ENCODE measurements around the gene HRG. TPM values are rescaled to one million over a fixed set of nuclear protein-coding genes. Genes with fewer than 3 reads are reported as not detected.

The HRG gene, protein sequence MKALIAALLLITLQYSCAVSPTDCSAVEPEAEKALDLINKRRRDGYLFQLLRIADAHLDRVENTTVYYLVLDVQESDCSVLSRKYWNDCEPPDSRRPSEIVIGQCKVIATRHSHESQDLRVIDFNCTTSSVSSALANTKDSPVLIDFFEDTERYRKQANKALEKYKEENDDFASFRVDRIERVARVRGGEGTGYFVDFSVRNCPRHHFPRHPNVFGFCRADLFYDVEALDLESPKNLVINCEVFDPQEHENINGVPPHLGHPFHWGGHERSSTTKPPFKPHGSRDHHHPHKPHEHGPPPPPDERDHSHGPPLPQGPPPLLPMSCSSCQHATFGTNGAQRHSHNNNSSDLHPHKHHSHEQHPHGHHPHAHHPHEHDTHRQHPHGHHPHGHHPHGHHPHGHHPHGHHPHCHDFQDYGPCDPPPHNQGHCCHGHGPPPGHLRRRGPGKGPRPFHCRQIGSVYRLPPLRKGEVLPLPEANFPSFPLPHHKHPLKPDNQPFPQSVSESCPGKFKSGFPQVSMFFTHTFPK
- not detected for total RNA-seq

DNA sequence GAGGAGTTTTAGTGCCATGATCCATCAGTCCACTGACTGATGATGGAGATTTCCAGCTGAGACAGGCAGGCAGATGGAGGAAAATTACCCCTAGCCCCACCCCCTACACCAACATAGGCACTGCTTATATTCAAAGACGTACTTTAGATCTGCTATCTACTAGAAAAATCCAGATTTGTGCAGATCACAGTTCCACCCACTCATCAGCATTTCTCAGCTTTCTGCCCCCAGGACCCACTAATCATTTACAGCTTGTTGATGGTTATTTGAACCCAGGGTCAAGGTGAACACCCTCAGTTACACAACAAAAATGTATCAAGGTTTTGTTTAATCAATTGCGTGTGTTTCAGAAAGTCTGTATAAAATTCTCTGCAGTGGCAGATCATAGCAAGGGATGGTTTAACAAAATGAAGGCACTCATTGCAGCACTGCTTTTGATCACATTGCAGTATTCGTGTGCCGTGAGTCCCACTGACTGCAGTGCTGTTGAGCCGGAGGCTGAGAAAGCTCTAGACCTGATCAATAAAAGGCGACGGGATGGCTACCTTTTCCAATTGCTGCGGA lies at the start of gene HRG:
Gene HRG, plus strand, starts transcription at position 390 of the 564 bp plus-strand sequence. Its CDS starts 18 bp downstream, at position 408.
- ChIA-PET POLR2A (no interaction called here), CTCF (no interaction called here)
- Mint-ChIP-seq H3K4me3 (no peak within 1 kb of the TSS), H3K4me1 (peaks cover 17% of the 10 kb centered on the region), H3K27me3 (peaks cover 5% of the 10 kb centered on the region), H3K36me3 (ENCODE audit: low read depth) (no peaks in the 10 kb centered on the region), H3K9me3 (no peaks in the 10 kb centered on the region), H3K27ac (no peak within 1 kb of the TSS)
- no peak for DNase-seq

DNA sequence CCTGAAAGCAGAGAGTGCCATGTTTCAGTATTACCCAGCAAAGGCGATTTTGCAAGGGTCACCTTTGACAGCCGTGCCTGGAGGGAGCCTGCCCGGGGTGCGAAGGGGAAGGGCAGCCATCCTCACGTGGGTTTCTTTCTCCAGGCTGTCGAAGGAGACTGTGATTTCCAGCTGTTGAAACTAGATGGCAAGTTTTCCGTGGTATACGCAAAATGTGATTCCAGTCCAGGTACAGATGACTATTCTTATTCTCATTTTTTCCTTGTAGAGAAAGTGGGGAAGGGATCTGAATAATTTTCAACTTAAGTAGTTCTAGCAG lies 49.6 kb upstream of the HRG start:
- no peak for DNase-seq
- H3K36me3 Mint-ChIP-seq (ENCODE audit: low read depth) = no peaks in the 10 kb centered on the region
- H3K9me3 Mint-ChIP-seq = no peaks in the 10 kb centered on the region
- H3K4me3 Mint-ChIP-seq = no peak overlapping the region
- ChIA-PET POLR2A (no interaction called here), CTCF (interaction anchor here (0.7 to 3.2 kb wide), 22 partner anchors 8 to 673 kb away, joined by 3 to 17 read pairs (median 6); partner anchors contain the start of gene TBCCD1)
- H3K4me1 Mint-ChIP-seq = peaks cover 20% of the 10 kb centered on the region
- peaks cover 35% of the 10 kb centered on the region for H3K27me3 Mint-ChIP-seq
- no peak overlapping the region for H3K27ac Mint-ChIP-seq

DNA sequence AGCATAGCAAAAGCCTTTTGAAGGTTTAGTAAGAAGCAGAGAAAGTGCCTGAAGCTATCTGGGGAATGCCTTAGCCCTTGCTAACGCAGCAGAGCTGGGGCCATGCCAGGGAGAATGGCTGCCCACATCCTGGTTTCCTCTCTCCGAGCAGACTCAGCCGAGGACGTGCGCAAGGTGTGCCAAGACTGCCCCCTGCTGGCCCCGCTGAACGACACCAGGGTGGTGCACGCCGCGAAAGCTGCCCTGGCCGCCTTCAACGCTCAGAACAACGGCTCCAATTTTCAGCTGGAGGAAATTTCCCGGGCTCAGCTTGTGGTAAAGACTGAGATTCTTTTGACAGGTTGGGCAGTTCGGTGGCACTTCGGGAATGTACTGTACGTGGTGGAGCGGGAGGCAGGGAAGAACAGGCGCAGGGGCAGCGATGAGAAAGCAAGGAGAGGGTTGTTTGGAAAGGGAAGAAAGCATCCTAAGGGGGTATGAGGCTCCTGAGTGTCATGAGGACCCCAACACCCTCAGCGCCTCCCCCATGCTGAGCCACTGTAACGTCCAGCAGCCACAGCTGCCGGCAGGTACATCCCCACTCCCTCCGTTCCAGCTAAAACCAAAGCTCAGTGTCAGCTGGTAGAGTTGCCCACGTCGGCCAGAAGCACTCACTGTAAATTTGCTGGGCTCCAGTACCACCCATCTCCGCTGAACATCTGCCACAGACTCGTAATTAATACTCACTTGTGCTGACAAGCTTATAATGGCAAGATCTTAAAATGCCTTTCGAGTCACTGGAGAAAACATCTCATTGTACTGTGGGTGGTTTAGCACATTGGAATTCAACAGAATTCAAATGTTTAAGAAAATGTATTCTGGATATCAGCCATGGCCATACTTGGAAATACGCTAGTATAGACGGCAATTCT lies 48.5 kb upstream of the HRG start:
- H3K9me3 Mint-ChIP-seq = no peaks in the 10 kb centered on the region
- peak overlapping the region; percentile 38 for H3K27ac Mint-ChIP-seq
- H3K36me3 Mint-ChIP-seq (ENCODE audit: low read depth) = no peaks in the 10 kb centered on the region
- peaks cover 35% of the 10 kb centered on the region for H3K27me3 Mint-ChIP-seq
- peak overlapping the region; percentile 16 for H3K4me3 Mint-ChIP-seq
- CTCF ChIA-PET = interaction anchor here (0.5 to 3.2 kb wide), 53 partner anchors 9 to 691 kb away, joined by 3 to 17 read pairs (median 4); partner anchors contain the start of gene DNAJB11
- POLR2A ChIA-PET = interaction anchor here (1.0 kb wide), 1 partner anchor 166 kb away, joined by 4 read pairs; the partner anchor contains the start of gene EIF4A2
- peak; percentile 85 for DNase-seq
- peaks cover 20% of the 10 kb centered on the region for H3K4me1 Mint-ChIP-seq

DNA sequence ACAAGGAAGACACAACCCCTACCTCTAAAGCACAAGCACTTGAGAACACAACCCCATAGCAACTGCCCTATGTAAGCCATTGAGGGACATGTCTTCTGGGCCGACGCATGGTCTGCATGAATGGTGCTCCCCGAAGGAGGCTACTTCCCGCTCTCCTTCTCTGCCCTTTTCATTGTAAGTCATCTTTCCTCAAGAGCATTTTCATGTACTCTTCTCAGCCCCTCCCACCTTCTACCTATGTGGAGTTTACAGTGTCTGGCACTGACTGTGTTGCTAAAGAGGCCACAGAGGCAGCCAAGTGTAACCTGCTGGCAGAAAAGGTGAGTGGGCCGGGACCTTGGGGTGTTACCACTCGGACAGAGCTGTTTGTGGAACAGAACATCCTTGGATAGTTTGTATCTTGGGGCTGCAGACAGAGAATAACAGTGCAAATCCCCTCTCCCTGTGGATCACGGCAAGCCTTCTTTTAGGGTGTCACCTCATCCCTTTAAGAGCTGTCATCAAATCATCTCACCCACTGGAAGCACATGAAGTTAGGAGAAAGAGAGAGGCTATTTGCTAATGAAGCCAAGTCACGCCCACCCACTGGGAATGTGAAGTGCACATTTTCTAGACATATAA lies 47.4 kb upstream of the HRG start:
- no peak overlapping the region for H3K27ac Mint-ChIP-seq
- H3K4me3 Mint-ChIP-seq = no peak overlapping the region
- no peak for DNase-seq
- H3K27me3 Mint-ChIP-seq = peaks cover 36% of the 10 kb centered on the region
- CTCF ChIA-PET = interaction anchor here (1.2 to 2.8 kb wide), 3 partner anchors 11 to 532 kb away, joined by 3 to 17 read pairs (median 11); no protein-coding TSS in a partner anchor
- POLR2A ChIA-PET = no interaction called here
- no peaks in the 10 kb centered on the region for H3K36me3 Mint-ChIP-seq (ENCODE audit: low read depth)
- H3K9me3 Mint-ChIP-seq = no peaks in the 10 kb centered on the region
- H3K4me1 Mint-ChIP-seq = peaks cover 20% of the 10 kb centered on the region

DNA sequence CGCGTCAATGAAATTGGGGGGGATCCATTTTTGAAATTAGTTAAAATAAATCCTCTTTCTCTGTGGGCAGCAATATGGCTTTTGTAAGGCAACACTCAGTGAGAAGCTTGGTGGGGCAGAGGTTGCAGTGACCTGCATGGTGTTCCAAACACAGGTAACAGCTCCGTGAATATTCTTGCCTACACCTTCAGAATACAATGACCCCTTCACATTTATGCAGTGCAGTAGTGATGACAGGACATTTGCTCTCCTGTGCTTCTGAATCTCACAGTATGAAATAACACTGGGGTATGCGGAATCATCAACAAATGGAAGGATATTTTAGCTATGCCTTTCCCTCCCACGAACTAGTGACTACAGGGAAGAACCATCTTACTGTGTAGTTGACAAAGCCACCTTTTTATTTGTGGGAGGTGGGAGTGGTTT lies 46.0 kb upstream of the HRG start:
- ChIA-PET CTCF (interaction anchor here (0.5 kb wide), 1 partner anchor 1059 kb away, joined by 3 read pairs; no protein-coding TSS in a partner anchor), POLR2A (no interaction called here)
- H3K27me3 Mint-ChIP-seq = peaks cover 31% of the 10 kb centered on the region
- no peak overlapping the region for H3K27ac Mint-ChIP-seq
- H3K4me1 Mint-ChIP-seq = peaks cover 14% of the 10 kb centered on the region
- H3K4me3 Mint-ChIP-seq = no peak overlapping the region
- H3K36me3 Mint-ChIP-seq (ENCODE audit: low read depth) = no peaks in the 10 kb centered on the region
- H3K9me3 Mint-ChIP-seq = no peaks in the 10 kb centered on the region
- DNase-seq = no peak

DNA sequence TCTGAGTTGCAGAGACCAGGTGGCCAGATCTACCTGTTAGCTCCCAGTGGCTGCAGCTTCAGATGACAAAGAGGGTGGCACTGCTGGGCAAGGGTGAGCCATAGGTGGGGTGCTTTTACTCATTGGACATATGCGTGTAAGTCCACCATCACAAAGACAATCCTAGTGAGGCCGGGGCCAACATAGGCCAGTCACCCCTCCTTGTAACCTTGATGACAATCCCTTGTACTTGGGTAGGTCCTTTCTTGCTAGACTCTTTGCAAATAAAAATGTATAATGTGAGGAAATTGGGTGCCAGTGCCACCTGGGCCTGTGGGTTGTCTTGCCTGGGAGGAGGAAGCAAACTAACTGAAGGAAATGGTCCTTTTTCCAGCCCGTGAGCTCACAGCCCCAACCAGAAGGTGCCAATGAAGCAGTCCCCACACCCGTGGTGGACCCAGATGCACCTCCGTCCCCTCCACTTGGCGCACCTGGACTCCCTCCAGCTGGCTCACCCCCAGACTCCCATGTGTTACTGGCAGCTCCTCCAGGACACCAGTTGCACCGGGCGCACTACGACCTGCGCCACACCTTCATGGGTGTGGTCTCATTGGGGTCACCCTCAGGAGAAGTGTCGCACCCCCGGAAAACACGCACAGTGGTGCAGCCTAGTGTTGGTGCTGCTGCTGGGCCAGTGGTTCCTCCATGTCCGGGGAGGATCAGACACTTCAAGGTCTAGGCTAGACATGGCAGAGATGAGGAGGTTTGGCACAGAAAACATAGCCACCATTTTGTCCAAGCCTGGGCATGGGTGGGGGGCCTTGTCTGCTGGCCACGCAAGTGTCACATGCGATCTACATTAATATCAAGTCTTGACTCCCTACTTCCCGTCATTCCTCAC lies 45.4 kb upstream of the HRG start:
- Mint-ChIP-seq H3K36me3 (ENCODE audit: low read depth) (no peaks in the 10 kb centered on the region), H3K27me3 (peaks cover 29% of the 10 kb centered on the region), H3K4me1 (peaks cover 12% of the 10 kb centered on the region), H3K4me3 (no peak overlapping the region), H3K9me3 (no peaks in the 10 kb centered on the region), H3K27ac (no peak overlapping the region)
- no peak for DNase-seq
- POLR2A ChIA-PET = no interaction called here
- CTCF ChIA-PET = interaction anchor here (0.5 kb wide), 1 partner anchor 1059 kb away, joined by 3 read pairs; no protein-coding TSS in a partner anchor

DNA sequence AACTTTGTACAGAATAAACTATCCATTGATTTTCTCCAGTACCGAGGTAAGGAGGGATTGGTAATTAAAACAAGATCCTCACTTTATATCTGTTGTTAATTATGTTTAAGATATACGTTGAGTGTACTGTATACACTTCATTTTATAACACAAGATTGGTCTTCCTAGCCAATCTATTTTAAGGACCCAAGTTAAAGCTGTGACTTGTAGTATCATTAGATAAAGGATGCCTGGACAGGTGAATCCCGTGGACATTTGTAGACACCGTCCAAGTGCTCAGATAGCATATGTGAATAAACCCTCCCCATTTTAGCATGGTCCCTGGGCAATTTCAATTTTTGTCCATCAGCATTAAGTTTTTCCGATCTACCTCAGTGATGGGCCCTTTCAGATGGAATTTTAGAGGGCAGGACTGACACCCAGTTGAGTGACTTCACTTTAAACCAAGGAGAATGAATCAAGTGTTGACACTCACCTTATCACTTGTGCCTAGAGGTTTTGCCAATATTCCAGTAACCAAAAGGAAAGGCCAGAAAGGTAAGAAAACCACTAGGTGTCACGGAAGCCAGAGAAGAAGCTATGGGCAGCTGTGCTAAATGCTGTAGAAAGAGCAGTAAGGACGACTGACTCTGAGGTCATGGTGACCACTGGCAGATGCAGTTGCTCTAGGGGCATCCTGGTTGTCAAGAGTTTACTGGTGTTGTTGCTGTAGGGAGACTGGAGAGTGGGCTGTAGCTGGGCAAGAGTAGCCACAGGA lies 43.7 kb upstream of the HRG start:
- CTCF ChIA-PET = interaction anchor here (0.7 kb wide), 1 partner anchor 490 kb away, joined by 3 read pairs; no protein-coding TSS in a partner anchor

DNA sequence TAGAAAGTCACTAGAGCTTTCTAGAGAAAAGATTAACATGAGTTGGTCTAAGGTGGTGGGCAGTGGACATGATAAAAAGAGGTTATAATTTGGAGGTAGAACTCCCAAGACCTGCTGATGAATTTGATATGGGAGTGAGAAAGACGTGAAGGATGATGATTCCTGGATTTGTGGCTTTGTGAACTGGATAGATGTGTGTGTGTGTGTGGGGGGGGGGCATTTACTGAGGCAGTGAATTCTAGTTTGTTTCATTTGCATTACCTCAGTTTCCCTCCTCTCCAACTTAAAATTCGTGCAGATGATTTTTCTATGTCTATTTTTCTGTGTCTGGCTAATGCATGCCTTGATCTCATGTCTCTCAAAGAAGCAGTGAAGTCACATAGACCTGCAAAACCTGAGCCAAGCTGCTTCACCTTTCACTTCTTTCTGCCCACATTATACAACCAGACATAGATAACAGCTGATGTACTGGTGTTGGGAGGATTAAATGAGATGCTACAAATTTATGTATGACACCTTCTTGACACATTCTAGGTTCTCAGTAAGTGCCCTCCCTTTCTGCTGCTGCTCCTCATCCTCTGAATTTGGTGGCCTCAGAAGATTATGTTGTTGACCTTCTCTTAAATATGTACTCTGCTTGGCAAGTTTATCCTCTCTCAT lies 43.0 kb upstream of the HRG start:
- peaks cover 22% of the 10 kb centered on the region for H3K27me3 Mint-ChIP-seq
- DNase-seq = no peak
- H3K36me3 Mint-ChIP-seq (ENCODE audit: low read depth) = no peaks in the 10 kb centered on the region
- no peaks in the 10 kb centered on the region for H3K4me1 Mint-ChIP-seq
- H3K27ac Mint-ChIP-seq = no peak overlapping the region
- H3K9me3 Mint-ChIP-seq = no peaks in the 10 kb centered on the region
- CTCF ChIA-PET = interaction anchor here (2.6 kb wide), 1 partner anchor 8 kb away, joined by 13 read pairs; no protein-coding TSS in a partner anchor
- no peak overlapping the region for H3K4me3 Mint-ChIP-seq
- POLR2A ChIA-PET = no interaction called here

More for the DNA sequence above, 43.7 kb upstream of the HRG start:
- DNase-seq = no peak
- H3K4me1 Mint-ChIP-seq = peaks cover 4% of the 10 kb centered on the region
- no peaks in the 10 kb centered on the region for H3K9me3 Mint-ChIP-seq
- H3K27ac Mint-ChIP-seq = no peak overlapping the region
- POLR2A ChIA-PET = no interaction called here
- no peaks in the 10 kb centered on the region for H3K36me3 Mint-ChIP-seq (ENCODE audit: low read depth)
- peaks cover 27% of the 10 kb centered on the region for H3K27me3 Mint-ChIP-seq
- no peak overlapping the region for H3K4me3 Mint-ChIP-seq

DNA sequence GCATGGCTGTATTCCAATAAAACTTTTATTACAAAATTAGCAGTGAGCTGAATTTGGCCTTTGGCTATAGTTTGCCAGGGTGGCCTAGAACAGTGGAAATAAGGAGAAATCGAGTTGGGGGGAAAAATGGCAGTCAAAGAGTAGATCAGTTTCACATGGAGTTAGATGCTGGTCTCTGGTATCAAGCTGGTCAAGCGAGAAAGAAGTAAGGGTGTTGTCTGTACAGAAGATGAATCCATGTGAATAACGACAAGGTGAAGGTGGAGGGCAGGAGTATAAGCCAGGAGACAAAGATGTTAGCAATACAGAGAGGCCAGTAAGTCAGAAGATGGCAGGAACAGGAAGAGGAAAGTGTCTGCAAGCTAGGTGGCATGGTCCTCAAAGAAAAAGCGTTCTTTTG lies 41.2 kb upstream of the HRG start:
- peaks cover 17% of the 10 kb centered on the region for H3K27me3 Mint-ChIP-seq
- no peak overlapping the region for H3K27ac Mint-ChIP-seq
- H3K4me1 Mint-ChIP-seq = no peaks in the 10 kb centered on the region
- CTCF ChIA-PET = interaction anchor here (1.2 to 2.6 kb wide), 3 partner anchors 10 to 412 kb away, joined by 3 to 13 read pairs (median 3); no protein-coding TSS in a partner anchor
- H3K9me3 Mint-ChIP-seq = no peaks in the 10 kb centered on the region
- H3K4me3 Mint-ChIP-seq = no peak overlapping the region
- POLR2A ChIA-PET = no interaction called here
- no peaks in the 10 kb centered on the region for H3K36me3 Mint-ChIP-seq (ENCODE audit: low read depth)
- no peak for DNase-seq

DNA sequence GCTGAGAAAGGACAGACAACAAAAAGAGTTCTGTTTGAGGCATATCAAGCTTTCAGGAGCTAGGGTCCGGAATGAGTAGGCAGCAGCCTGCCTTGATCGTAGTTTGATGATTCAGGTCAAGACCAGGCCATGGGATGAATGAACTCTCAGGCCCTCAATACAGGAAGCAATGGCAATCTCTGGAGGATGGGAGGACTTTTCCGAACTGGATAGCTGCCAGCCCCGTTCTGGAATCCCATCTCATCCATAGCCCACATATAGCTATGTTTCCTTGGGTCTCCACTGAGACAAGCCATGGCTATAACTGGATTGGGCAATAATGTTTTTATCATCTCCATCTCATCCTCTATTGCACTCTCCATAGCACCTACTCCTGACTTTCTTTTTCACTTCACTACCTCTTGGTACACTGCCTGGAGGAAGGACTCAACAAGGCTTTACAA lies 40.2 kb upstream of the HRG start:
- H3K27ac Mint-ChIP-seq = no peak overlapping the region
- no peaks in the 10 kb centered on the region for H3K9me3 Mint-ChIP-seq
- no peak overlapping the region for H3K4me3 Mint-ChIP-seq
- DNase-seq = no peak
- POLR2A ChIA-PET = no interaction called here
- CTCF ChIA-PET = interaction anchor here (1.2 to 2.6 kb wide), 6 partner anchors 9 to 413 kb away, joined by 3 to 15 read pairs (median 4); no protein-coding TSS in a partner anchor
- no peaks in the 10 kb centered on the region for H3K36me3 Mint-ChIP-seq (ENCODE audit: low read depth)
- no peaks in the 10 kb centered on the region for H3K4me1 Mint-ChIP-seq
- peaks cover 19% of the 10 kb centered on the region for H3K27me3 Mint-ChIP-seq
